ENCODE data around the gene RUNX1.

GRCh38 chr21:34844924-34845238, 204.2 kb downstream of the RUNX1 start:
- TF ChIP-seq, protein P1, sequence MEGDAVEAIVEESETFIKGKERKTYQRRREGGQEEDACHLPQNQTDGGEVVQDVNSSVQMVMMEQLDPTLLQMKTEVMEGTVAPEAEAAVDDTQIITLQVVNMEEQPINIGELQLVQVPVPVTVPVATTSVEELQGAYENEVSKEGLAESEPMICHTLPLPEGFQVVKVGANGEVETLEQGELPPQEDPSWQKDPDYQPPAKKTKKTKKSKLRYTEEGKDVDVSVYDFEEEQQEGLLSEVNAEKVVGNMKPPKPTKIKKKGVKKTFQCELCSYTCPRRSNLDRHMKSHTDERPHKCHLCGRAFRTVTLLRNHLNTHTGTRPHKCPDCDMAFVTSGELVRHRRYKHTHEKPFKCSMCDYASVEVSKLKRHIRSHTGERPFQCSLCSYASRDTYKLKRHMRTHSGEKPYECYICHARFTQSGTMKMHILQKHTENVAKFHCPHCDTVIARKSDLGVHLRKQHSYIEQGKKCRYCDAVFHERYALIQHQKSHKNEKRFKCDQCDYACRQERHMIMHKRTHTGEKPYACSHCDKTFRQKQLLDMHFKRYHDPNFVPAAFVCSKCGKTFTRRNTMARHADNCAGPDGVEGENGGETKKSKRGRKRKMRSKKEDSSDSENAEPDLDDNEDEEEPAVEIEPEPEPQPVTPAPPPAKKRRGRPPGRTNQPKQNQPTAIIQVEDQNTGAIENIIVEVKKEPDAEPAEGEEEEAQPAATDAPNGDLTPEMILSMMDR (IDR thresholded peaks at IDR 0.05): no peak
- no peak for TF ChIP-seq POLR2A (IDR thresholded peaks at IDR 0.05)
- no peak for TF ChIP-seq EP300 (IDR thresholded peaks at IDR 0.05)
- no peak for TF ChIP-seq POLR2AphosphoS5 (IDR thresholded peaks at IDR 0.05)
